ENCODE data around the gene PHKG2.
A peak's percentile ranks its signal among the peaks of the same experiment; 100 is the strongest.

PHKG2 gene

DNA sequence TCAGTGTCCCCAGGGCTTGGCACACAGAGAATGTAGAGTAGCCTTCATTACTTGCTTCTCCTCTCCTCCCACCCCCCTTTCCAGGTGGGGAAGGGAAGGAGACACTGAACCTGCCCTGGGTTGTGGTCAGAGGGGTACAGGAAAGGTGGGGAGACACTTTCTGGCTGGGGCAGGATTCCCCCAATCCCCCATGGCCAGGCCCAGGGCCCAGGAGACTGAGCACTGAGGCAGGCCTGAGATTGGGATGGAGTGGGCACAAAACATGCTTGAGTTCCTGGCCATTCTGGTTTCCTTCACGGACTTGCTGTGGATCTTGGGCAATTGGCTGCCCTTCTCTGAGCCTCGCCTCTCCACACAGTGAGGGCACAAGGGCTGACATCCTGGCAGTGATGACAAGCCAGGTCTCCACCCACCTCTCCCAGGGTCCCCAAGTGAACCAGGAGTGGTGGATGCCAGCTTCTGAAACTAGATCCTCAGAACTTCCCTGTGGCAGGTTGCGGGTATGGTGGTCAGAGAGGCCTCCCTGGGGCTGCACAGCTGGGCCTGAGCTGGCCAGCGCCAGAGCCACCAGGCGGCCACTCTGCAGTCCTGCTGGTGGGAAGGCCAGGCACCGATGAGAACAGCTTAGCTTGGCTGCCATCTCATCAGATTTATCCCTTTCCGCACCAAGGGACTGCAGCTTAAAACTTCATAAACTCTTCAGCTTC, 29.5 kb downstream of the PHKG2 start:
- no peak for DNase-seq

DNA sequence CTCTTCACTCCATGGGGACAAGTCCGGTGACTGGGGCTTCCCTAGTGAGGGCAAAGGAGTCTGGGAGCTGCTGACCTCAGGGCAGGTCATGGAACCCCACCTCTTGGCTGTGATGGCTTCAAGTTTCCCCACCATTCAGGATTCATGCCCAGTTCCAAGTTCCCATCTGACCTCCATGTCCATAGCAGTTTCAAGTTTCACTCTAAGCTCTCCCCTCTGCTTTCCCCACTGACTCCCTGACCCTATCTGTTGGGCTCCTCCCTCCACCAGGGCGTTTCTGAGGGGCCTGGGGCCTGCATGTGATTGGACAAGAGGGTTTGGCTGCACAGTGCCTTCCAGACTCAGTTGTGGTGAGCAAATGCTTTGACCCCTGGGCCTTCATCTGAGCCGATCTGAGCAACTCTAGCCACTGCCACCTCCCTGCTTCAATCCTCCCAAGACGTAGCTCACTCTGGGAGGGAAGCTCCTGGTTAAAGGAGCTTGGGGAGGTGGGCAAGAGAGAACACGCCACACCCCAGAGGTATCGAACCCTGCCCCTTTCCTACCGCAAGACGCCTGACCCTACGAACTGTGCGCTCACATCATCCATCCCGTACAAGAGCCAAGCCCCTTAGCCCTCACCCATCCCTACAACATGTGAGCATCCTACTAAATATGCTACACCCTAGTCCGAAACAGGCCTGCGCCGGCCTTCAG, 30.5 kb downstream of the PHKG2 start:
- no peak for DNase-seq

DNA sequence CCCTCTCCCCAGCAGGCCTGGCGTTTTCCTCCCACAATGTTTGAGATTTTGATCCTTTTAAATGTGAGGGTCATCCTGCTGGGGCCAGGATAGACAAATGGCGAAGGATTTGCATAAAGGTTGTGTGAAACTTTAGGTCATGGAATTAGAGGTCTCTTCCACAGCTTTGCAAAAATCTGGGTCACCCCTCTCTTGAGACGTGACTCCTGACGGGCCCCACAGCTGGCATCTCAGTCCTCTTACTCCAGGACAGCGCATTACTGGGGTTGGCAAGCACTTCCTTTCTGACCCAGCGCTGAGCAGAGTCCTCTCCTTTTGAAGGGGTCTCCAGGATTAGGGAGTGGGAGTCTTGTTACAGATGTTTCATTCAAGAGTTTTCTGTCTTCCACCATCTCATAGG, 31.4 kb downstream of the PHKG2 start:
- DNase-seq, result no peak

DNA sequence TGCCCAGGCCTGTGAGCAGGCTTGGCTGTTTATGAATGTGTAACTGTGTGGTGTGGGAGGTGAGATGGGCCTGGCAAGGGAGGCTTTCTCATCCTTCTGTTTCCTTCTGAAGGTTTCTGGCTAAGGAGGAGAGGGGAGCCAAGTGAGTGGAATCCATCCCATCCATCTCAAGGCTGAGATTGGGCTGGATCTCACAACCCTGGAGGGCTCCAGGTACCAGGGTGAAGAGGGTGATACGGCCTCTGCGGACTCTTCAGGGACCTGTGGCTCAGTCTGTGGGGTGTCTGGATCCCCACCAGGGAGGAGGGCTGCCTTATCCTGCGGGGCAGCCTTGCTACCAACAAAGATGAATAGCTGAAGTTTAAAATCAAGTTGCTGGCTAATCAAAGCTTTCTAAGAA, 31.8 kb downstream of the PHKG2 start:
- DNase-seq, result no peak

DNA sequence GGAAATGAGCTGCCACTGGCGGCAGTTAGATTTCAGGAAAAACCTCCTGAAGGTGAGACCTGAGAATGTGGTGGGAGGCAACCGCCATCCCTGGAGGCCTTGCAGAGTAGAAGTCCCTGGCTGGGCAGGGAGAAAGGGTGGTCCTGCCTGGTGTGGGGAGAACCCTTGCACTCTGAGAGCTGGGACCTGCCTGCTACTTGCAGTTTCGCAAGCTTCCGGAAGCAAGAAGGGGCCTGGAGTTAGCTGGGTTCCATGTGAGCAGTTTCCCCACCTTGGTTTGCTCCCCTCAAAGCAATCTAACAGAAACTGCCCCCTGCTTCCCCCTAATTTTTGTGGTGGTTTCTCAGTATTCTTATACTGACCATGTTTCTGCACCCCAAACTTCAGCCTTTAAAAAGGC, 32.3 kb downstream of the PHKG2 start:
- DNase-seq, result no peak

DNA sequence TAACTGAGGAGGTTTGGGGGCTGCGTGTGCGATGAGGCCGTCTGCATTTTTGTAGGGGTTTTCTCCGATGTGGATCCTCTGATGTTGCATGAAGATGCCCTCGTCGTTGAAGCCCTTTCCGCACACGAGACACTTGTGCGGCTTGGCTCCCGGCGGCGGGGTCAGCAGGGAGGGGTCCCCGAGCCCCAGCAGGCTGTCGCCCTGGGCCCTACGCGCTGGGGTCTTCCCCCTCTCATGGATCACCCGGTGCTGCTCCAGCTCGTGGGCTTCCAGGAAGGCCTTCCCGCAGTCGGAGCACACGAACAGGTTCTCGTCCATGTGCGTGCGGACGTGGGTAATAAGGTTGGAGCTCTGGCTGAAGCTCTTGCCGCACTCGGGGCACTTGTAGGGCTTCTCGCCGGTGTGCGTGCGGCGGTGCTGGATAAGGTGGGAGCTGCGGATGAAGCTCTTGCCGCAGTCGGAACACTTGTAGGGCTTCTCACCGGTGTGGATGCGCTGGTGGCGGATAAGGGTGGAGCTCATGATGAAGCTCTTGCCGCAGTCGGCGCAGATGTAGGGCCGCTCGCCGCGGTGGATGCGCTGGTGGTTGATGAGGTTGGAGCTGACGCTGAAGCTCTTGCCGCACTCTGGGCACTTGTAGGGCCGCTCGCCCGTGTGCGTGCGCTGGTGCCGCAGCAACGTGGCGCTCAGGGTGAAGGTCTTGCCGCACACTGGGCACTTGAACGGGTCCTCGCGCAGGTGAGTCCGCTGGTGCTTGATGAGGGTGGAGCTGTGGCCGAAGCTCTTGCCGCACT, 34.5 kb downstream of the PHKG2 start:
- DNase-seq, result no peak

DNA sequence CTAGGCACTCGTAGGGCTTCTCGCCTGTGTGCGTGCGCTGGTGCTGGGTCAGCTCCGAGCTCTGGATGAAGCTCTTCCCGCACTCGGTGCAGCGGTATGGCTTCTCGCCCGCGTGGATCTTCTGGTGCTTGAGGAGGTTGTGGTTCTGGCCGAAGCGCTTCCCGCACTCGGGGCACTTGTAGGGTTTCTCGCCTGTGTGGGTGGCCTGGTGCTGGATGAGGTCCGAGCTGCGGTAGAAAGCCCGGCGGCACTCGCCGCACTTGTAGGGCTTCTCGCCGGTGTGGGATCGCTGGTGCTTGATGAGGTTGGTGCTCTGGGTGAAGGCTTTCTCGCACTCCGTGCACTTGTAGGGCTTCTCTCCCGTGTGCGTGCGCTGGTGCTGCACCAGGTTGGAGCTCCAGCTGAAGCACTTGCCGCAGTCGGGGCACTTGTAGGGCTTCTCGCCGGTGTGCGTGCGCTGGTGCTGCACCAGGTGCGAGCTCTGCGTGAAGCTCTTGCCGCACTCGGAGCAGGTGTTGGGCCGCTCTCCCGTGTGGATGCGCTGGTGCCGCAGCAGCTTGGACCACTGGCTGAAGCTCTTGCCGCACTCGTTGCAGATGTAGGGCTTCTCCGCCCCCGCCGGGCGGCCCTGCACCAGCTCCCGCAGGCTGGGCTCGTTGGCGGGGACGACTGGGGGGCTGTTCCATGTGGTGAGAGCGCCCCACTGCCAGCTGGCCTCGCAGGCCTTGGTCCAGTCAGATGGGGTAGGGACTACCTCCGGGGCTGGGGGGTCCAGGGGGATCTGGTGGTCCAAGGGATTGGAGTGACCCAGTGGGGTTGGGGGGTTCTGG, 35.3 kb downstream of the PHKG2 start:
- DNase-seq, result no peak

DNA sequence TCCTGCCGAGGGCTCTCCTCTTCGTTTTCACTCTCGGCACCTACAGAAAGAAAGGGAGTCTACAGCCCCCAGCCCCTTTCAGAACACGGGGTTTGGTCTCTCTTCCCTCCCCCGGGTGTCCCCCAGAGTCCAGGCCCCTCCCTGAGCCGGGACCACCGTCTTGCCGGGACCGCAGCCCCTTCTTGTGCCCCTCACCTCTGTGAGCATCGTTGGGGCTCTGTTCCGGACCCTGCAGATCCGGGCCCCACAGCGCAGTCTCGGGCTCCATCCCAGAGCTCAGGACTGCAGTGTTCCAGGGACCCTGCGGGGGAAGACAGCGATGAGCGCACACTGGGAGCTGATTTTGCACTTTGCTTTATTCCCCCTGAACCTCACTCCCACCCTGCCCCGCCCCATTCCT, 36.0 kb downstream of the PHKG2 start:
- DNase-seq, result no peak

DNA sequence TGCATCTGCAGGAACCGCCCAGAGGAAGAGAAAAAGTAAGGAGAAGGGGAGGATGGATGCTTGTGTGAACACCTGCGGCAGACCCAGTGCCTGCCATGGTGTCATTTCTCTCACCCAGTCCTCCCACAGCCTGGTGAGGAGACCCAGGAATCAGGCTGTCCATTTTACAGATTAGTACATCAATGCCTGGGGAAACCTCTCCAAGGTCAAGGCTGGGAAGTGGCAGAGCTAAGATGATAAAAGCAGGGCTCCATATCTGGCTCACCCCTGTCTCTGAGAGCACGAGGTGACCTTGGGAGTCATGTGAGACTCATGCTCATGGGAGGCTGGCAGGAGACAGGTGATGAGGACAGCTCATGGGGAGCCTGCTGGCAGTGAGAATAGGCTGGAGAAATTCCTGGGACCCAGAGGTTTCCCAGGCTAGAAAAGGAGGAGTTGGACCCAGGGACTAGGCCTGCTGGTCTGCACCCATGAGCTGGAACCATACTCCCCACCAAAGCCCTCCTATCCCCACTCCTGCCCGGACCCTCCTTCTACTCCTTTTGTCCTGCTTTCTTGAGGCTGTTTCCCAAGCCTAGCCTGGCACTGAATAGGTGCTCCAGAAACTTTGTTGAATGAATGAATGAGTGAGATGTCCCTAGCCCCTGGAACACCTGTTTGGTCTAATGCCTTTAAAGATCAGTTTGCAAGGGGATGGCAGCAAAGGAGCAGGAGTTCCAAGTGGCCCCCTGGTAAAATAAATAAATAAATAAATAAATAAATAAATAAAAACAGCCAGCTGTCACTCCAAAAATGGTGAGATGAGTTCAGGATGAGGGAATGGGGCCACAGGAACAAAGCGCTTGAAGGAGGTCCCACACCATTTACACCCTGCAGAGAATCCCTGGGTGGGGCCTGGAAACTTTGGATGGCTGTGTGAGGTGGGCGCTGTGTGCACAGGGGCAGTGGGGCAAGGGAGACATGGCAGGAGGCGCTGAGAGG, 37.2 kb downstream of the PHKG2 start:
- no peak for DNase-seq

DNA sequence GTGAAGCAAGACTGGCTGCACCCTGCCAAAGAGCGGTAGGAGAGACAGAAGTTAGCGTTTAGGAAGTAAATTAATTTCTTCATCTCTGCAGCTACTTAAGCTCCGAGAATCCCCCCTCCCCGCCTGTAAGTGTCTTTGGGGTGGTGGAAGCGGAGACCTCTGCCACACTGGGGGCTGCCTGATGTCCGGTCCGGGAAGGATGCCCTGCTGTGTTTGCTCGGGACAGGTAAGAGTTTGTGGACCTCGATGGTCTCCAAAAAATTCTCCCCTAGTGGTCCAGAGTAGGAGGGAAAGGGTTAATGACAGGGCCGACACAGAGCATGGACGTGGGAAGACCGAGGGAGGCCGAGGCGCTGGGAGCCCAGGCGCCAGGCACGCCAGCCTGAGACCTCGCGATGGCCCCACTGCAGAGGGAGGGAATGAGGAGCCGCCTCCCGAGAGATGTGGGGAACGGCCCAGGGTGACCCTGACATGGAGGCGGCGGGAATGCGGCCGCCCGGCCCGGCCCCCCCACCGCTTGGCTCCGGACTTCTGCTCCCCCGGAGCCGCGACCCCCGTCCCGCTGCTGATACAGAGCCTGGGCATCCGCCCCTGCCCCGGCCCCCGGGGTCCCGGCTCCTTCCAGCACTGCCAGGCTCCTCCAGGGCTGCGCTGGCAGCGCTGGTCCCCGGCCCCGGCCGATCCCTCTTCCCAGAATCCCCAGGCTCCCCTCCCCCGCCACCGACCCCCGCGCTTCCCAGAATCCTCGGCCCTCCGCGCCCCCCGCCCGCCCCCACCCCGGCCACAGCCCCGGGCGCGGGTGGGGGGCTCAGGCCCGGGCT, 38.1 kb downstream of the PHKG2 start:
- DNase-seq, result peak; percentile 71

DNA sequence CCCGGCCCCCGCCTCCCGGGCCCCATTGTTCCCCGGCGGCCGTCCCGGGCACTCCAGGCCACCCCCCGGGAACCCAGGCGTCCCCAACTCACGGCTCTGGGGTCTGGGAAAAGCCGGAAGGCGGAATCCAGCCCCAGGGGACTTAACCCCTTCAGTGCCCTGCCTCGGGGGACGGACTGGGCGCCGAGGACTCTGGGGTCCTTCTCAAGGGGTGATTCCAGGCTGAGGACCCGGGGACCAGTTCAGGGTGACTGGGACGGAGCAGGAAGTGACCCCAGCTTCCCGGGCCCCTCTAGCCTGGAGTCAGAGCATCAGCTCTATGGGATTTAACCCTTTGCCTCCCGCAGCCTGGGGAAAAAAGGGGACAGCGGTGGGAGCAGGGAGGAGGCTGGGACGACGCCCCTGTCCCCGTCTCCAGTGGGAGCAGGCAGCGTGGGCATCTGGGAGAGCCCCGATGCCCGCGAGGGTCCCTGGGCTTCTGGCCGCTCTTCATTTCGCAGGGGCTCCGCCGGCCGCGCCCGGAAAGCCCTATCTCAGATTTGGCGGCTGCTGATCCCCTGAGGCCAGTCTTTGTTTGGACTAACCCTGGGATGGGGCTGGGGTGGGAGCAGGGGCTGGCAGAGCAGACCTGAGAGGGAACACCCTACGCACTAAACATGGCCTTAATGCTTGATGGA, 38.8 kb downstream of the PHKG2 start, which contains the start of gene ZNF629:
TSS of gene ZNF629 (minus strand) at position 270 of the 677 bp plus-strand sequence. CDS start 2,723 bp downstream, outside the sequence.
- DNase-seq, result peak; percentile 75

DNA sequence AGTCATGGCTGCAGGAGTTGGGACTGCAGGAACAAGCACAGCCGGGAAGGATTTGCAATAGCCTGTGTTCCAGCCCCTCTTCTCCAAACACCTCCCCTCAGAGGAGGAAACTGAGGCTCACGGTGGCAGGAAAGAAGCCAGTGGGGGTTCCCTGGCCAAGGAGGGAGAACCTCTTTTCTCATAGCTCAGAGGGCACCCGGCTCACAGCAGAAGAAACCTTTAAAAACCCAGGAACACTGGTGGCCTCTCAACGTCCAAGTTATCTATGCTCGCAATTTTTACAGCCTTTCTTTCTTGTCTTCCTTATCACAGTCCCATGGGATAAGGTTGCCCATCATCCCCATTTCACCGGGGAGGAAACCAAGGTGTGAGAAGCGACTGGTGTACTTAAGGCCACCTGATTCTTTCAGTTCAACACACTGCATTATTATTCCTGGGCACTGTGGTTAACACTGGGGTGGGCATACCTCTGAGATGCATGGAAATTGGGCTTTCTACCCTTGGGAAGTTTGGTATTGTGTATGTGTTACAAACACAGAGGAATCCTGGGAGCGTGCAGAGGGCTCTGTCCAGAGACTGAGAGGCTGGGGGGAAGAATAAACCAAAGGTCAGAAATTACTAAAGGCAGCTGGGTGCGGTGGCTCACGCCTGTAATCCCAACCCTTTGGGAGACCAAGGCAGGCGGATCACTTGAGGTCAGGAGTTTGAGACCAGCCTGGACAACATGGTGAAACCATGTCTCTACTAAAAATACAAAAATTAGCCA, 39.6 kb downstream of the PHKG2 start:
- no peak for DNase-seq

DNA sequence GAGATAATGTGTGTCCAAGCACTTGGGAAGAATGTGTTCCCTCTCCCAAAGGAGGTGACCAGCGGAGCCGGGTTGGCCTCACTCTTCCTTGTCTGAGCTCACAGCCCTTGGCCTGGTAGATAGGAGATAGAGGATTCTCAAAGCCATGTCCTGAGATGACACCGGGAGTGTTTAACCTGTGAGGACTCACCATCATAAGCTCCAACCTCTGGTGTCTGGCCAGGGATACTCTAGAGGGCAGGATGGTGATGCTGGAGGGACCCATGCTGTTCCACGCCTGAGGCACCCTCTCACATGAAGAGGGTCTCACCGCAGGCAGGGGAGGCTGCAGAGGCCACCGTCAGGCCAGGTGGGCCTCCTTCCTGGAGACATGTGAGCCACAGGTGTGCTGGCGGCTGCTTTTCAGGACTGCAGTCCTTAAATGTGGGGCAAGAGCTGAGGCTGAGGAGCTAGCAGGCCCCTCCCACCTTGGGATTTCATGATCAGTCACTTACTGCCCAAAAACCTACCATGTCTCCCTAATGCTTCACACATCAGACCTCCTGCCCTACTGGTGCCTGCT, 45.4 kb downstream of the PHKG2 start:
- DNase-seq, result no peak

DNA sequence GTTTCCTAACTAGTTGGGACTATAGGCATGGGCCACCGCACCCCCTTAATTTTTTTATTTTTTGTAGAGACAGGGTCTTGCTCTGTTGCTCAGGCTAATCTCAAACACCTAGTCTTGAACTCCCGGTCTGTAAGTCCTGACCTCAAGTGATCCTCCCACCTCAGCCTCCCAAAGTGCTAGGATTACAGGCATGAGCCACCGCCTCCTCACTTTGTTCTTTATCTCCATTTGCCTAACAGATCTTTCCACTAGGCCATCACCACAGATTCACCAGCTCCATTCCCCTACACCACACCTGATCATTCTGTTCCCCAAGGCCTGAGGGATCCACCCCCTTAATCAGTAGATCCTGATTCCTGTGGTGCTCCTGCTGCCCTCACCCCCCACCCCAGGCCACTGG, 46.4 kb downstream of the PHKG2 start:
- DNase-seq, result no peak

DNA sequence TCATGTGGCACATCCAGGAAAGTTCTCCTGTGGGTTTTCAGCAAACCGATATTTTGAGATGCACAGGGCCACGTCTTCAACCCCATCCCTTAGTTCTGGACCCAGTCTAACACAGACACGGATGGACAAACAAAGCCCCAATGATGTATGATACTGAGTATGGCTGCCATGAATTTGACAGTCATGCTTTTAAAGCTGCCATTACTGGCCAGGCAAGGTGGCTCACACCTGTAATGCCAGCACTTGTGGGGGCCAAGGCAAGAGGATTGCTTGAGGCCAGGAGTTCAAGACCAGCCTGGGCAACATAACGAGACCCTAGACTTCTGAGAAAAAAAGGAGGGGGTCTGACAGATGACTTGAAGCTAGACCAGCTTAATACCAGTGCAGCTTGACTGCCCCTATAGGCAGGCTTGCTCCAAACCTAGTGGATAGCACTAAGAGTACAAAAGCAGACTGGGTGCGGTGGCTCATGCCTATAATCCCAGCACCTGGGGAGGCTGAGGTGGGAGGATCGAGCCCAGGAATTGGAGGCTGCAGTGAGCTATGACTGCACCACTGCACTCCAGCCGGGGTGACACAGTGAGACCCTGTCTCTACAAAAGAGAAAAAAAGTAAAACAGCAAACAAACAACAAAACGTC, 49.6 kb downstream of the PHKG2 start:
- DNase-seq, result peak; percentile 13
